KMS-11 (cell line): ENCODE measurements around the gene PAPPA.

Experiments
- H2AFZ ChIP-seq: fragments of 200-600 bp; sonication (generic); 2 replicates; pipeline ENCODE4 v1.6.1; 2016; ENCODE audit warnings: antibody characterized with exemption, mixed run types, low read depth
- H3K27ac ChIP-seq: fragments of 200-600 bp; sonication (generic); 2 replicates; pipeline ENCODE4 v1.6.1; 2016; ENCODE audit warnings: mild to moderate bottlenecking, mixed run types
- H3K27me3 ChIP-seq: fragments of 200-600 bp; sonication (generic); 2 replicates; pipeline ENCODE4 v1.6.1; 2017; ENCODE audit warnings: mild to moderate bottlenecking, low read depth, mixed run types, moderate library complexity; ENCODE audit not compliant: insufficient read depth
- H3K36me3 ChIP-seq: fragments of 200-600 bp; sonication (generic); 2 replicates; pipeline ENCODE4 v1.6.1; 2017; ENCODE audit warnings: mild to moderate bottlenecking, mixed run types; ENCODE audit not compliant: insufficient read depth
- H3K4me1 ChIP-seq: fragments of 200-600 bp; sonication (generic); 2 replicates; pipeline ENCODE4 v1.6.1; 2016; ENCODE audit warnings: mild to moderate bottlenecking, low read depth, mixed run types; ENCODE audit not compliant: poor library complexity, severe bottlenecking
- H3K4me2 ChIP-seq: fragments of 200-600 bp; sonication (generic); 2 replicates; pipeline ENCODE4 v1.7.0; 2016; ENCODE audit warnings: mild to moderate bottlenecking, mixed run types
- H3K4me3 ChIP-seq: fragments of 200-600 bp; sonication (generic); IDR thresholded peaks from 2 replicates; pipeline ENCODE4 v1.6.1; 2017; ENCODE audit warnings: low read depth, low read length, mixed read lengths; ENCODE audit not compliant: insufficient read depth
- H3K79me2 ChIP-seq: fragments of 200-600 bp; sonication (generic); 2 replicates; pipeline ENCODE4 v1.6.1; 2016; ENCODE audit warnings: low read depth, mixed run types; ENCODE audit not compliant: insufficient read depth
- H3K9ac ChIP-seq: fragments of 200-600 bp; sonication (generic); 2 replicates; pipeline ENCODE4 v1.6.1; 2016; ENCODE audit warnings: mild to moderate bottlenecking, mixed run types
- H4K20me1 ChIP-seq: fragments of 200-600 bp; sonication (generic); 2 replicates; pipeline ENCODE4 v1.6.1; 2016; ENCODE audit warnings: mild to moderate bottlenecking, mixed run types; ENCODE audit not compliant: insufficient read depth
- TF ChIP-seq, protein P1 (sequence below): fragments of 200-600 bp; sonication (generic); conservative IDR thresholded peaks from 2 replicates; pipeline ENCODE4 v1.6.1; 2017; ENCODE audit warnings: low read depth, mild to moderate bottlenecking, antibody characterized with exemption, low read length, moderate library complexity, mixed read lengths

Gene PAPPA

DNA sequence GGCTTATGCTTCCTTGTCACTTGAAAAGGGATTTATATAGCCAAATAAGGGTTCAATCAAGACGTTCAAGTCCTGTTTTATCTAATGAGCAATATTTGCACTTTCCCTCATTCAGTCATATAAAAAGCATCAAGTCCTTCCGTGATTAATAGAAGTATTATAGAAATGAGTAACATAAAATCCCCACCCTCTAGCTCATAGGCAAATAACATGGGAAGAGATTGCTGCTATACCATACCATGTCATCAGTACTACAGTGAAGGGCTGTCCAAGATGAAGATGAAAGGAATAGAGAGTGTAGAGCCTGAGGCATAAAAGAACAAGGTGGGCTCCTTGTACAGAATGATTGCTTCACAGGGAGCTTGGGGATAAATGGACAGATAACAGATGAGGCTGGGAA lies 20.4 kb upstream of the PAPPA start:
- Histone ChIP-seq H3K27me3 (no peaks in the 10 kb centered on the region), H3K4me3 (no peak overlapping the region), H4K20me1 (no peaks in the 10 kb centered on the region), H3K9ac (no peak overlapping the region), H3K4me2 (no peak overlapping the region), H3K27ac (no peak overlapping the region), H2AFZ (no peak overlapping the region), H3K36me3 (no peaks in the 10 kb centered on the region), H3K4me1 (no peaks in the 10 kb centered on the region), H3K79me2 (no peaks in the 10 kb centered on the region)
- TF ChIP-seq, protein P1, sequence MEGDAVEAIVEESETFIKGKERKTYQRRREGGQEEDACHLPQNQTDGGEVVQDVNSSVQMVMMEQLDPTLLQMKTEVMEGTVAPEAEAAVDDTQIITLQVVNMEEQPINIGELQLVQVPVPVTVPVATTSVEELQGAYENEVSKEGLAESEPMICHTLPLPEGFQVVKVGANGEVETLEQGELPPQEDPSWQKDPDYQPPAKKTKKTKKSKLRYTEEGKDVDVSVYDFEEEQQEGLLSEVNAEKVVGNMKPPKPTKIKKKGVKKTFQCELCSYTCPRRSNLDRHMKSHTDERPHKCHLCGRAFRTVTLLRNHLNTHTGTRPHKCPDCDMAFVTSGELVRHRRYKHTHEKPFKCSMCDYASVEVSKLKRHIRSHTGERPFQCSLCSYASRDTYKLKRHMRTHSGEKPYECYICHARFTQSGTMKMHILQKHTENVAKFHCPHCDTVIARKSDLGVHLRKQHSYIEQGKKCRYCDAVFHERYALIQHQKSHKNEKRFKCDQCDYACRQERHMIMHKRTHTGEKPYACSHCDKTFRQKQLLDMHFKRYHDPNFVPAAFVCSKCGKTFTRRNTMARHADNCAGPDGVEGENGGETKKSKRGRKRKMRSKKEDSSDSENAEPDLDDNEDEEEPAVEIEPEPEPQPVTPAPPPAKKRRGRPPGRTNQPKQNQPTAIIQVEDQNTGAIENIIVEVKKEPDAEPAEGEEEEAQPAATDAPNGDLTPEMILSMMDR, result no peak

DNA sequence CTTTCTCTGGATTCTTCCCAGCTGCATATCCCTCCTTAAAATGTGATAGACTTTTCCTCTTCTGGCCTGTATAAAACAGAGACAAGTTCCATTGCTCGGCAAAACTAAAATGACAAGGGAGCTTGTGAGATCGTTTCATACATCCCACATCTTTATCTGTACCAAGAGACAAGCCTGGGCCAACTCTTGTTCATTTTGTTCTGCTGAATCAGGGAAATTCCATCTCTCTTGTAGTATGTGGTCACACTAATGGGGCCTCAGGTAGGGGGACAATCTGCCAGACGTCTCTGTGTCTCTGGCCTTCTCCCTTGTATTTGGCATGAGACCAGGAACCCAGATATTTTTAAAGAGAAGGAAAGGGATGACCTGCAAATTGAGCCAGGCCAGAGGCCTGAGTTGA lies 18.6 kb upstream of the PAPPA start:
- no peaks in the 10 kb centered on the region for H3K4me1 ChIP-seq
- H3K27me3 ChIP-seq, result no peaks in the 10 kb centered on the region
- H3K79me2 ChIP-seq, result no peaks in the 10 kb centered on the region
- no peak overlapping the region for H3K4me3 ChIP-seq
- no peaks in the 10 kb centered on the region for H3K36me3 ChIP-seq
- H3K4me2 ChIP-seq, result no peak overlapping the region
- no peak overlapping the region for H2AFZ ChIP-seq
- H3K27ac ChIP-seq, result no peak overlapping the region
- no peak overlapping the region for H3K9ac ChIP-seq
- TF ChIP-seq, protein P1, result no peak
- H4K20me1 ChIP-seq, result no peaks in the 10 kb centered on the region

DNA sequence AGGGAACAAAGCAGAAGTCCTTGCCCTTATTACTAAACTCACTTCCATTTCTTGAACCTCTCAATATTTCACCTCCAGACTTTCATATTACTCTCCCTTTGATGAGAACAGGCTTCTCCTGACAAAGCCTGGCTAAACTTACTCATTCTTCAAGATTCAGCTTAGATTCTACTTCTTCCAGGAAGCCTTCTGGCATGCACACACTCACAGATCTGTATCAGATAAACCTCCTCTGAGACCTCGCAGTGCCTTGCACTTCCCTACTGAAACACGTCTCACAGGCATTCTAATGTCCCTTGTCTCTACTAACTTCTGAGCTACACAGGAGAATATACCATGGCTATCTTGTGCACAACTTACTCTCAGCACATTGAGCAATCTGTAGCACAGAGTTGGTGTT lies 16.6 kb upstream of the PAPPA start:
- Histone ChIP-seq H3K36me3 (no peaks in the 10 kb centered on the region), H4K20me1 (no peaks in the 10 kb centered on the region), H3K4me1 (no peaks in the 10 kb centered on the region), H2AFZ (no peak overlapping the region), H3K9ac (no peak overlapping the region), H3K27ac (no peak overlapping the region), H3K27me3 (no peaks in the 10 kb centered on the region), H3K4me3 (no peak overlapping the region), H3K79me2 (no peaks in the 10 kb centered on the region), H3K4me2 (no peak overlapping the region)
- TF ChIP-seq, protein P1, result no peak

DNA sequence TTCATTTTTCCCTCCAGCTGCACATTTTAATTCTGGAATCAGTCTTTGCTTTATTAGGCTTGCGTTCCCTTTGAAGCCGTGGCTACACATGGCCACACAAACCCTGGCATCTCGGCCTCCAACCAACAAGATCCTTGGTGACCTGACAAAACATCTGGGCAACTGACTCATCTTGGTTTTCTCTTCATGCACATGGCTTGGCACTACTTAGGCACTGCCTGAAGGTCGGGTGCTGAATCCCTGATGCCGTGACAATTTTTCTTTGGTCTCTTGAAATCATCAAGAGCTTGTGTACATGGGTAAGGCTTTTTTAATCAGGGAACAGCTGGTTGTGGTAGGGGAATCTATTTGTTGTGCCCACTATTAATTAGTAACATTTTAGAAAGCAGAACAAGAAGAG lies 16.0 kb upstream of the PAPPA start:
- H3K4me1 ChIP-seq, result no peaks in the 10 kb centered on the region
- TF ChIP-seq, protein P1, result no peak
- no peak overlapping the region for H3K4me3 ChIP-seq
- H3K27me3 ChIP-seq, result no peaks in the 10 kb centered on the region
- H3K9ac ChIP-seq, result no peak overlapping the region
- H3K79me2 ChIP-seq, result no peaks in the 10 kb centered on the region
- no peak overlapping the region for H3K4me2 ChIP-seq
- no peak overlapping the region for H3K27ac ChIP-seq
- H2AFZ ChIP-seq, result no peak overlapping the region
- H4K20me1 ChIP-seq, result no peaks in the 10 kb centered on the region
- H3K36me3 ChIP-seq, result no peaks in the 10 kb centered on the region
